Bladder microvascular endothelial cell (primary cell): ENCODE data around the gene ANKMY2. TPM values are rescaled to one million over a fixed set of nuclear protein-coding genes. Genes with fewer than 3 reads are reported as not detected.

Experiments
- total RNA-seq: library from RNA; depleted of rRNA; stranded (reverse); fragments of >200 nt; gene quantifications from 2 replicates; pipeline ENCODE4 v1.2.3, GENCODE V29; 2014

Gene ANKMY2
- 11.2 and 13.5 TPM in 2 replicates for total RNA-seq

DNA sequence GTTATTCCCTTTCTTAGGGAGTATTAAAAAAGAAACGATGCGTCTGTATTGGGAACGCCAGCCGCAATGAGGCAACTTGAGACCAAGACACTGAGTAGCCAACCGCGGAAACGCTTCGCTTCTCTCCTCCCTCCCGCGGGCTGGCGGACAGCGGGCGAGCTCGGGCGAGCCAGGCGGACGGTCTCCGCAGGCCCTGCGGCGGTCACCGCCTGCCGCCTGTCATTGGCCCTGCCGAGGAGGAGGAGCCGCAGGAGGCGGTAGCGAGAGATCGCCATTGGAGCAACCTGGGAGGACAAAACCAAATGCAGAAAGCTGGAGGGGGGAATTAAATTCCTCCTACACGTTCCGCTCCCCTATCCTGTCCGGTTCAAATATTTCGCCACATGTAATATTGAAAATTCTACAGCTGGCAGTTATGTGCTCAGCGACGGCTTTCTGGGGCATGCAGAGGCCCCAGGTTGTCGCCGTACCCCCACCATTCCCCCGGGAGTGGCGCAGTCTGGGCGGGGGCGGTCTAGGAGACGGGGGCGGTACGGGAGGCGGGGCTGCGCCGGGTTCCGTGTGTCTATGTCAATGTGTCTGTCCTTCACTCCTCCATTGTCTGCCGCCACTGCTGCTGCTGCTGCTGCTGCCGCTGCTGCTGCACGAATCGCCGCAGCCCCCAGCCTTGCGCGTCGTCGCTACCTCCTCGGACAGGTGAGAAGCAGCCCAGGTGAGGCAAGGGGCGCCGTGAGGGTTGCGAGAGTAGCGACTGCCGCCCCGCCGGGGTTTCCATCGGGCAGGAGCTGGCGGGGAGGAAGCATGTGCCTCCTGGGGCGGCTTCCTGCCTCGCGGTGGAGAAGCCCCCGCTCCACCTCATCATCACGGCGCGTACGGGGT lies at the start of gene ANKMY2, which contains the start of gene BZW2:
ANKMY2 (minus strand) TSS at position 162 of the 879 bp plus-strand sequence. CDS start 181 bp downstream, outside the sequence.
BZW2 (plus strand) TSS at position 589 of the 879 bp plus-strand sequence. CDS start 19,263 bp downstream, outside the sequence.

Other genes with a start within 250 kb of the ANKMY2 start
- 0.97 and 2.1 TPM in 2 replicates for gene CRPPA, start 224.2 kb downstream of the ANKMY2 start, total RNA-seq
- not detected in 2 replicates for gene SOSTDC1, start 180.0 kb downstream of the ANKMY2 start, total RNA-seq
- gene LRRC72, start 118.9 kb downstream of the ANKMY2 start, total RNA-seq: not detected in 2 replicates
- 85.5 and 88.4 TPM in 2 replicates for gene BZW2, start 427 bp upstream of the ANKMY2 start, total RNA-seq
- gene TSPAN13, start 108.0 kb upstream of the ANKMY2 start, total RNA-seq: 44.4 and 60.0 TPM in 2 replicates
- not detected in 2 replicates for gene AGR2, start 159.2 kb upstream of the ANKMY2 start, total RNA-seq
- not detected in 2 replicates for gene AGR3, start 236.2 kb upstream of the ANKMY2 start, total RNA-seq